OCI-LY7 (cell line): ENCODE data around the gene ZNF583.

Experiments used
- CTCF ChIP-seq: fragments of 200-600 bp; sonication (generic); conservative IDR thresholded peaks from 2 replicates; pipeline ENCODE4 v1.5.1; 2014; ENCODE audit warnings: mild to moderate bottlenecking, antibody characterized with exemption, low read length, moderate library complexity, mixed read lengths
- EZH2phosphoT487 ChIP-seq: fragments of 200-600 bp; sonication (generic); IDR thresholded peaks from 2 replicates; pipeline ENCODE4 v1.6.1; 2018; ENCODE audit warnings: low read depth, borderline replicate concordance, mild to moderate bottlenecking, mixed run types, antibody characterized with exemption, low read length, moderate library complexity, mixed read lengths

DNA sequence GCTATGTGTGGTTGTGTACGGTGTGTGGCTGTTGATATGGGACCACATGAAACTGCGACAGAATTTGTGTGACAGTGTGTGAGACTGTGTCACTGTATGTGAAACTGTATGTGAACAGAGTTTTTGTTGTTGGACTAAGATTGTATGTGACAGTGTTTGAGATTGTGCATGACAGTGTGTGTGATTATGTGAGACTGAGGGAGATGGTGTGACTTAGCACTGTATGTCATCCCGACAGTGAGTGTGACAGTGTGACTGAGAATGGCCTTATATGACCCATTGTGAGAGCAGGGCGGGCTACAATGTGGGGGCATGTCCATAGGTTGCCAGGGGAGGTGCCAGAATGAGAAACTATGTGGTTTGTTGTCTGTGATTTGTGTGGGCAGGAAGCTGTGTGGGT, 930 bp downstream of the ZNF583 start:
- no peak for TF ChIP-seq CTCF
- TF ChIP-seq EZH2phosphoT487: no peak
